HG03571 (cell line): ENCODE results near the gene OSBPL6.
"Not testable (repeated sequence)": the region's sequence is repeated elsewhere in the genome, so short reads cannot be mapped to it uniquely, and the experiment has no call there.

Source experiments
- ATAC-seq: cut with Tn5 transposase; IDR thresholded peaks from one replicate; pipeline ENCODE4 v1.9.1; 2021; ENCODE audit not compliant: unreplicated experiment

The OSBPL6 gene

DNA sequence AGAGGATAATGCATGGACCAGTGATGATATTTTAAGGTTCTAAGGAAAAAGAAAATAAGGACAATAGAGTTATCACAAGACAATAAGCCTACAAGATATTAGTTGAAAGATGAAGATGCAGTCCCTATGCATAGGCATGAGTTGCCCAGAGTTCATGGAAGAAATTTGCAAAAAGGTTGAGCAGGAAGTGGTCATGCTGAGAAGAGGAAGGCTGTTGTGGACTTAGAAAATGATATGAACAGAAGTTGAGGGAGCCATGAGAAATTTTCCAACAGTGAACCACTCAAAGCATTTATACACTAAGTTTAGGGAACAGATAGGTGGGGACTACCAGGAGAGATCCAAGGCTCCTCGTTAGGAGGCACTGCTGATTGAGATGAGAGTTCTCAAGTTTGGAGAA, 3.5 kb downstream of the OSBPL6 start:
- ATAC-seq: no peak

DNA sequence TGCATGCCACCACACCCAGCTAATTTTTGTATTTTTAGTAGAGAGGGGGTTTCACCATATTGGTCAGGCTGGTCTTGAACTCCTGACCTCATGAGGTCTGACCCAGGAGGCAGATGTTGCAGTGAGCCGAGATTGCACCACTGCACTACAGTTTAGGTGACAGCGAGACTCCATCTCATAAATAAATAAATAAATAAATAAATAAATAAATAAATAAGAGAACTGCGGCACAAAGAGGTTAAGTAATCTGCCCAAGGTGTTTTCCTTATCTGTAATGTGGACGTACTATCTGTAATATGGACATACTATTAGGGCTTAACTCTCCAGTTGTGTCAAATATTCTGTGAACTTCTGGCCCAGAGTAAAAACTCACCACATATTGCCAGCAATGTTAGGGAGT, 4.1 kb downstream of the OSBPL6 start:
- not testable (repeated sequence) for ATAC-seq

DNA sequence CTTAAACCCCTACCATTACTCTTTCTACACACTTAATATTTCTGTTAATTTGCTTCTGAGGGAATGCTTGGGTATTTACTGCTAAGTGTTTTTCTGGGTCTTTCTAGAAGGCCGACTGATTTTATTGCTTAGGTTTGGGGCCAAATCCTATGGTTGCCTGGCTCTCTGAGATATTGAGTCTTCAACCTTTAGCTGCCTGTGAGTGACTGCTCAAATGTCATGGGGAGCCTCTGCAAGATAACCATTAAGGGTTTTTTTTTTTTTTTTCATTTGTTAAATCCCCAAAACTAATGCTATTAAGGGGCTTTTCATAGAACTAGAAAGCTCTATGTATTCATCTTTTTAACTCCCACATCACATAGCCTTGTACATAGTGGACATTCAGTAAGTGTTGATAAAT, 5.0 kb downstream of the OSBPL6 start:
- no peak for ATAC-seq

DNA sequence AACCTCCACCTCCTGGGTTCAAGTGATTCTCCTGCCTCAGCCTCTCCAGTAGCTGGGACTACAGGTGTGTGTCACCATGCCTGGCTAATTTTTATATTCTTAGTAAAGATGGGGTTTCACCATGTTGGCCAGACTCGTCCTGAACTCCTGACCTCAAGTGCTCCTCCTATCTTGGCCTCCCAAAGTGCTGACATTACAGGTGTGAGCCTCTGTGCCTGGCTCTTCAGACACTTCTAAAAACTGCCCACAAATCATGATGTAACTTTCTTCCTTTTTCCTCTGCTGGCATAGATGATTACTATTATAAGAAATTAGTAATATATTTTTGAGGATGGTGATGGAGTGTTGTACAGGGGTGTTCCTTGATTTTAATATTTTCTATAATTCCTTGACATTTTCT, 6.0 kb downstream of the OSBPL6 start:
- ATAC-seq: no peak

DNA sequence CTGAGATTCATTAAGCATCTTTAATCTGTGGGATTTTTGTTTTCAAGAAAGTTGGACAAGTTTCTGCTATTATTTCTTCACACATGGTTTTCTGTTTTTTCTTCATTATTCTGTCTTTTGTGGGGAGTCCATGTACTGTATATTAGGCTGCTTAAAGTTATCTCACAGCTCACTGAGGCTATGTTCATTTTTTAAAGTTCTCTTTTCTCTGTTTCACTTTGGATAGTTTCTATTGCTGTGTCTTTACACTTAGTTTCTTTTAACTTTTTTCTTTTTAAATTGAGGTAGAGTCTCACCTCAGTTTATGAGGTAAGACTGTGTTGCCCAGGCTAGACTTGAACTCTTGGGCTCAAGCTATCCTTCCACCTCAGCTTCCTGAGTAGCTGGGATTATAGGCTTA, 8.6 kb downstream of the OSBPL6 start:
- ATAC-seq: no peak

DNA sequence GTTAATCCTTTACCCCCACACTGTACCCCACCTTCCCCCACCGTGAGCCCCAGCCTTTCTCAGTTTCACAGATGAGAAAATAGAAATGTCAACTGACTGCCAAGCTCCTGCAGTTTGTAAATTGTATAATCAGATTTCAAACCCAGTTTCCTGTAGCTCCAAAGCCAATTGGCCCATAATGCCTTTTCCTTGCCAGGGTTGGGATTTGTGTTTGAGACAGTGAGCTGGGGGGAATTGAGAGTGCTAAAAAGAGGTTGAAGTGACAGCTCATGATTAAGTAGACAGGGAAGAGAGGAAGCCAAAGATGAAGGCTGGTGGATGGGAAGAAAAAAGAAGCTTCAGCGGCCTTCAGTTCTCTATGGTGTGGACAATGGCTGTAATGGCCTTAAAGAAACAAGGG, 10.7 kb downstream of the OSBPL6 start:
- no peak for ATAC-seq

DNA sequence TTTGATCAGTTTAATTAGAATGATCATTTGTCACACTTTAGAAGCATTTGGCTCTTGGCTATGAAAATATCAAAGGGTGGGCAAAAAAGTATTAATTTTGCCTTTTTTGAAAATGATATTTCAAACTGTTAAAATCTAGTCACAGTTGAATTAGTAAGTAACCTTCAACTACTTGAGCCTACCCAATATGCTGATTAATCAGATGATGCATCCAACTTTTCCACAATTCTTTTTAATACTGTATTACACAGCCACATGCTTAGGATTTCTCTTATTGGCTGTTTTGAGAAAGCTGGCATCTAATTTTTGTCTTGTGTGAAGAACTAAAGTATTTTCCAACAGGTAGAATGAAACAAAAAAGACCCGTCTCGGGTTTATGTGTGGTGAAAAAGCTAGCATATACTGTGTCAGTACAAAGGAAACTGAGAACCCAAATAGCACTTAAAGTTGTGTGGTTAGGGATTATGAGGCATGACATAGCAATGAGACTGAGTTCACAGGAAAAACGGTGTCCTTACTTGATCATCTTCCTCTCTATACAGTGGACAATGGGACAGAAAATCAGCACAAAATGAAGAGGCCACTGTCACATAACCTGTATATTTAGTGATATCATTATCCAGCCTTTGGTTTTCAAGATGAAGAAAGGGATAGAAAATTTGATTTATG, 11.7 kb downstream of the OSBPL6 start:
- ATAC-seq: no peak

DNA sequence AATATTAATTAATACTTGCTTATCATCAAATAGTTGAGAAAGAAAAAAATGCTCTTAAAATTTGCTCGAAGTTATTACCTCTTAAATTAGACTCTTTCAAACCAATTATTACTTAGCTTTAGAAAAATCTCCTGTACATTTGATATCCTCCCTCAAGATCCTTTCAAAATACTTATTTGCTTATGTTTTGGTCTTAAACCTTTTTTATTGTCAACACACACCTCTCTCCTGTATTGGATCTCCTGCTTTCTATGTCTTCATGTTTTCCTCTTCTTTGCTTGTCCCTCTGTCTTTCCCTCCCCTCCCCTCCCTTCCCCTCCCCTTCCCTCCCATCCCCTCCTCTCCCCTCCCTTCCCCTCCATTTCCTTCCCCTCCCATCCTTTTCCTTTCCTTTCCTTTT, 14.0 kb downstream of the OSBPL6 start:
- no peak for ATAC-seq

DNA sequence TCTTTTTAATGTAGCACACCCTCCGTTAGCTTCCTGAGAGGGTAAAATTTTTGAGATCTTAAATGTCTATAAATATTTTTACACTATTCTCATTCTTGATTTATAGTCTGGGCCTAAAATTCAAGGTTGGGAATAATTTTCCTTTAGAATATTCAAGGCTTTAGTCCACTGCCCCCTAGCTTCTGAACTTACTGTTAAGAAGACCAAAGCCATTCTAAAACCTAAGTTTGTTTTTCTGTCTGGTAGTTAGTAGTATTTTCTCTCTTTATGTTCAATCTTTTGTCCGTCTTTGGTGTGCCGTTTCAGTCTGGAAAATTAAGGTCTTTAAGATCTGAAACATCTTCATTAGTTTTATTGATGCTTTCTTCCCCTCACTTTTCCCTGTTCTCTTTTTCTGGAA, 14.5 kb downstream of the OSBPL6 start:
- ATAC-seq: no peak

DNA sequence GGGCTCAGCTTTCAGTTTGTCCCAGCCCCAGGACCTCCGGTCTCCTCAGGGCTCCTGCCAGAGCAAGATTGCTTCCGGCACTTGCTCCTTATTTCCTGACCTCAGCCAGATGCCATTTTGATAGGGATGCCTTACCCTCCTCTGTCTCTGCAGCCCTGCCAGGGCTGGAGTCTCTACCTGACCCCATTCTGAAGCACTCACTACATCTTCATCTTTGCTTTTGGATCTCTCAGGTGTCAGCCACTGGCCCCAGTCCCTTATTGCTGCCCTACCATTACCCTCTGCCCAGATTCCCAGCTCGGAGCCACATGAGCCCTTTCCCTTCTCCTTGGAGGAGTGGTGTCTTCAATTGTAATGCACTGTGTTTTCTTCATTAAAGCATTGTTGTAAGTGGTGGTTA, 17.1 kb downstream of the OSBPL6 start:
- ATAC-seq: no peak

DNA sequence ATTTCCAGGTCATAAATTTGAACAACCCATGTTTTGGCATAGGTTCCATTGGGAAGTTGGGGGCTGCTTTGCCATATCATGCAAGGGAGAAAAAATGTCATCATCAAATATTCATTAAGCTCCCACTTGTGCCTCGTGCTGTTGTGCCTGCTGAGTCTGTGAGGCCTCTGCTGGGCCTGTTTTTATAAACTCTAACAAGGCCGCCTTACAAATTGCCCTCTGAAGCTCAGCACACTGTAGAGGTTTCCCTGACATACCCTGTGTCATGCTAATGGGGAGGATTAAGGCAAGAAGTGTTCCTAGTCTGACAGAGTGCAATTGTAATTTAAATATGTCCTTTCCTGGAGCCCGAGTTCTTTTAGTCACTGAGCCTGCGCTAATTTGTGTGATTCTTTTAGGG, 17.6 kb downstream of the OSBPL6 start:
- no peak for ATAC-seq

DNA sequence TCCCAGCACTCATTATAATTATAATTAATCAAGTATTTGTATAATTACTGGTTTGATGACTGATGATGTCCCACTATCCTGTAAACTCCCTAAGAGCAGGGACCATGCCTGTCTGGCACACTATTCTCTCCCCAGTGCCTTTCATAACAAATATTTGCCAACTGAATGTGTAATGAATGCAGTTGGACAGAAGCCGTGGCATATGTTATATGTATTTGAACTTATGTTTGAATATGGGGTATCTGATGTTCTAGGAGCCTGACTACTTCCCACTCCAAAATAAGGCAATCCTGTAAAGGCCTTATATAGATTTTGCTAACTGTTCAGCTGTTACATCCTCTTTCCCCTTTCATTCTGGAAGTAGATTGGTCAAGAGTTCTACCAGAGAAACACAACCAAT, 19.7 kb downstream of the OSBPL6 start:
- ATAC-seq: no peak

DNA sequence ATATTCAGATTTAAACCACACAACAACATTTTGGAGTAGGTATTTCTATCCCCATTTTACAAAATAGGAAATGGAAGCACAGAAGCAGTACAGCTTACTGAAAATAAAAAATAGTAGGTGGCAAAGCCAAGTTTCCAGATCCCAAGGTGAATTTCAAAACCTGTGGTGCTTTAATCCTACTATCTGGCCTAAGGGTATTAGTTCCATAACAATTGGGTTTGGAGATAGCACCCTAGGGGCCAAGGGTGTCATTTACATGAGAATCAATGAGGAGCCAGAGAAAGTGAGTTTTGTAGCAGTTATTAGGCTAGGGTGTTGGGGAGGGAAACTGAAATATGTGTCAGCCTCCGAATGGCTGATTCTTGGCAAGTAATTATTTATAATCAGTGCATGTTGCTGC, 24.9 kb downstream of the OSBPL6 start:
- no peak for ATAC-seq

DNA sequence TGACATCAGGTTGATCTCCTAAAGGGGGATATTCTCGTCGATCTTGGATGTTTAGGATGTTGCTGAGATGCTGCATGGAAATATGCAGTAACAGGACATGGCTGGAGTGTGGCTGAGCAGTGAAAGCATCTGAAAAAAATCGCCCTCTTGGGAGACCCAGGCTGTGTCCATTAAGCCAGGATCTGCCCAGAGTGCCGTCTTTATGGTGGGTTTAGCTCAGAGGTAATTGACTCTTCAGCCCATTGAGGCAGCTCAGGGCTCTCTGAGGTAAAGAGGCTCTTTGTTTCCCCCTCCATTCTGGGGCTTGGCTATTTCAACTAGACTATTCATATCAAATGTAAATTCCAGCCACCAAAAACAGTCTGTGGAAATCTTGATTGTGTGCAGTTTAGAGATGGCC, 26.5 kb downstream of the OSBPL6 start:
- ATAC-seq: no peak

DNA sequence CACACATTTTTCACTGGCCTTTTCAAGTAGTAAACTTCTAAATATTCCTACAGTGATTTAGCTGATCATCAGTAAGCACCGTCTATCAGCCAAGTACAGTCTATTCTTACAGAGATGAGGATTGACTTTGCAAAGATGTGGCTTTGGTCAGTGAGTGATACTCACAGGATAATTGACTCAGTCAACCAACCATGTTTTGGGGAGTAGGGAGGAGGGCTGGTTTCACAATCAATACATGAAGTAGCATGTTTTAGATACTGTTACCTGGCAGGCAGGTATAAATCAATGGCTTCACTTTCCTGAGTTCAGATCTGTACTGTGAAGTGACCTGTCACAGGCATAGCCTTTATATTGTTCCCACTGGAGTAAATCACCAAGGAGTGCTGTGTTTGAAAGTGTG, 27.2 kb downstream of the OSBPL6 start:
- no peak for ATAC-seq

DNA sequence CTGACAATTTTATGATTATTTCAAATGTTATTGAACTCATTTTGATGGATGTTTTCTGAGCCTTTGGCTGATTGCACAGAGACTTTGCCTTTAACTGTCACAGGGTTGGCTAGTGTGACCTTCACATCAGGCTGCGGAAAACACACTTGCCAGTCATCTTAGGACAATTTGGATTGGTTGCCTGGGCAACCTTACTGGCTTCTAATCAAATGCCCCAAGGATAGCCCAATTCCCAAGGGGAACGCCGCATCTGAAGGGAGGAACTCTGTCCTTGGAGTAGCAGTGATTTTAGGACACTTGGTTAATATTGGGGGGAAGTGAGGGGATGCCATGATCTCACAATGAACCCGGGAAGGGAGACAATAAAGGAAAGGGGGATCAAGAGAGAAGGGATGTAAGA, 29.5 kb downstream of the OSBPL6 start:
- no peak for ATAC-seq

DNA sequence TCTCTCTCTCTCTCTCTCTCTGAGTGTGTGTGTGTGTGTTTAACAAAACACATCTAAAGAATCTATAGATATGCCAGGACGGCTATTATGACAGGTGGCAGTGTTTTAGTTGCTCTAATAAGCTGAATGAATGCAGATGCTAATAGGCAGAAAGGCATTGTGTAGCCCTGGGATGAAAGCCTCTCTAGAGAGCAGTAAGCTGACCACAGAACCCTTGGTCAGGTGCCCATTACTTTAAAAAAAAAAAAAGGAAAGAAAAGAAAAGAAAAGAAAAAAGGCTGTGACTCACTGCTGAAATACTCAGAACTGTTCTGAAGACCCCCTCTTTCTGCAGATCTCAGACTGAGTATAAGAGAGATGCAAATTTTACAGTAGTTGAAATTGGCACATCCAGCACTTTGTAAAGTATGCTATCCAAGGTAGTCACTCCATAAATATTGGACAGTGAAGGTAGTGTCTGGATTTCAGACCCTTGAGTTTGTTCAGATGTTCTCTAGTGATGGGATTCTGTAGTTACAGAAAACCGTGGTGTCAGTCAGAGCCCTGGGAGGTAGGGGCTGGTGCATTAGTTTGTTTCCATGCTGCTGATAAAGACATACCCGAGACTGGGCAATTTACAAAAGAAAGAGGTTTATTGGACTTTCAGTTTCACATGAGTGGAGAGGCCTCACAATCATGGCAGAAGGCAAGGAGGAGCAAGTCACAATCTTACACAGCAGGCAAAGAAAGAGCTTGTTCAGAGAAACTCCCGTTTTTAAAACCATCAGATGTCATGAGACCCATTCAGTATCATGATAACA, 30.9 kb downstream of the OSBPL6 start:
- no peak for ATAC-seq

DNA sequence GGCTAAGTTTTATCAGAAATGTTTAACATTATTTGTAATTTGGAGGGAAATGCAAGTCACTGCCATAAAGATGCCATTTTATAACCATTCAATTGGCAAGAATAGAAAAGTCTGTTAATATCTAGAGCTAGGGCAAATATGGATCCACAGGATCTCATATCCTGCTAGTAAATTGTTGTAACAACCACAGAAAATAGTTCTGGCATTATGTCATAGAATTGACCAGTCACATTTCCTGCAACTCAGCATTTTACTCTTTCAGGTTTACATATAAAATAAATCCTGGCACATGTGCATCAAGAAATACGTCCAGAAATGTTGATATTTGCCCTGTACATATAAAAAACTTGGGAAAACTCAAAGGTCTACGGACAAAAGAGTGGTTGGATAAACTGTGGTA, 32.9 kb downstream of the OSBPL6 start:
- ATAC-seq: no peak

DNA sequence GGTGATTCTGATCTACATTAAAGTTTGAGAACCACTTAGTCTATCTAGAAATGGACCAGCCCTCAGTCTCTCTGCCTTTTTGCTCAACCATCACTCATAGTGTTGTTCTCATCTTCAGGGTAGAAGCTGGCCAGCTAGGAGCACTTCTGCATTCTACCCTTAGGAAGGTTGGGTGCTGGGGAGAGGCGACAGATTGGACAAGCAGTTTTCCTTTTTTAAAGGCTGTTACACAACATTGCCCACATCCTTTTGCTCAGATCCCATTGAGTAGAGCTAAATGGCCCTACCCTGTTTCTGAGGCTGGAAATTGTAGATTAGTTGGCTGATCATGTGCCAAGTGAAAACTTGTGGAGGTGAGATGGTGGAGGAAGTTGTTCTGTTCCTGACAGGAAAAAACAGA, 35.6 kb downstream of the OSBPL6 start:
- ATAC-seq: no peak

DNA sequence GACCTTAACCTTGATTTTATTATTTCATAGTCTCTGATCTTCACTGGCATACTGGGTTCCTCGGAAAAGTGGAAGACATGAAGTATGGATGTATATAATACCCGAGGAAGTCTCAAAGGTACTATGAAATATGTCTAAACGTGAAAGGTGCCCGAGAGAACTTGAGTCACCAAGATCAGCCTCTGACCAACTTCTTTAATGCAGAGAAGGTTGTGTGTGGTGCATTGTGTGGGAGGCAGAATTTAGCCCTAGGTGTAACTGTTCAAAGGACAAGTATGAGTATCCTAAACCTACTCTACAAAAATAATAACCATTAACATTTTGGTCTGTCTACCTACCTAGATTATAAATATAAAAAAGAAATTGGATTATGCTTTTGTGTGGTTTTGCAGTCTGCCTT, 36.1 kb downstream of the OSBPL6 start:
- ATAC-seq: no peak

DNA sequence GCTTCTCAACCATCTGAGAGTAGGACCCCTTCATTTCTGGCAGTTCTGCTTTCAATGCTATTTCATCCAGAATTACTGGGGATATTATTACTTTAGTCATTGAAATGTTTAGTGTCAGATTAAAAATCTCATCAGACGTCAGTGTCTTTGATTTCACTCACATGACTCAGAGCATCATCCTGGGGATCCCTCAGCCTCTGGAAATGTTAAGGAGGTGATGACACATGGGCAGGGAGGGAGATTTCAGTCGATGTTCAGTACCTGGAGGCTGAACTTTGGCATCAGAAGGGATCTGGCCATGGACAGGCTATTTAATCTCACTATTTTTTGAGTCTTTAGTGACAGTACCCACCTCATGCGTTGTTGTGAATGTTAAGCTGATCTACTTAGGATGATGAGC, 39.1 kb downstream of the OSBPL6 start:
- ATAC-seq: no peak

DNA sequence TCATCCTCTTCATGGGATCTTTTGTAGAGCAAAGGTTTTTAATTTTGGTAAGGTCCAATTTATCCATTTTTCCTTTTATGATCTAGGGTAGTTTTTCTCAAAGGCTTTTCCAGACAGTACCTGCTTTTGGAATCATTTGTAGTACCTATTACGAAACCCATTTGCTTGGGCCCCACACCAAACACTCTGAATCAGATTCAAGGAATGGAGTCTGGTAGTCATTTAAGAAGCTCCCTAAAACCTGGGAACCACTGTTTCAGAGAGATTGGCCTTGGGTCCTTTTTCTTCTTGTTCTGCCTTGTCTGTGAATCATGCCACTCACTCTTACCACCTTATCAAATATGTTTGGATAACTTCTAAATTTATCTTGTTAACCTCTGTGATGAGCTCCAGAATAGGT, 40.3 kb downstream of the OSBPL6 start:
- ATAC-seq: no peak
